GM12864 (cell line): ENCODE data around the gene SARS1.

Experiments
- DNase-seq: peaks from one replicate; pipeline ENCODE4 v3.0.0-alpha.2; 2011; ENCODE audit warnings: low read depth
- H3K4me3 ChIP-seq: 2 replicates; pipeline ENCODE4 v1.5.1; 2011; ENCODE audit warnings: mild to moderate bottlenecking, low read depth, low read length, control low read depth
- TF ChIP-seq, protein P1 (sequence below): IDR thresholded peaks from 2 replicates; pipeline ENCODE4 v1.5.1; 2011; ENCODE audit warnings: low read depth, mild to moderate bottlenecking, moderate library complexity, low read length, control low read depth, inconsistent platforms; ENCODE audit errors: missing control alignments

SARS1 gene

DNA sequence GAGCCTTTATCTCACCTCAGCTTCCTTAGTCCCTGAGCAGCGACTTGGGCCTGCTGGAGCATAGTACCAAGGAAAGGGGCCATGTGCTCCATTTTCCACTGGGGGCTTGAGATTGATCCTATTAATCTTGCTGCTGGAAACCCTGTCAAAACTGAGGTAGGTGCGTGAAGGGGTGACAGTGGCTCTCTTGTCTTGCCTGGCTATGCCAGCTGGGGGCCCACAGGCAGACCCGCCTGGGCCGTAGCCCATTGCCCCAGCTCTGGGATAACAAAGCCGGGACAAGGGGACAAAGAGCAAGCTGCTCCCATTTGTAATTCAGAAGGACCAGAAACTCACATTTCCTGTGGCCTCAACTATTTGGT, 25.3 kb downstream of the SARS1 start:
- no peak overlapping the region for H3K4me3 ChIP-seq
- no peak for DNase-seq
- TF ChIP-seq, protein P1, sequence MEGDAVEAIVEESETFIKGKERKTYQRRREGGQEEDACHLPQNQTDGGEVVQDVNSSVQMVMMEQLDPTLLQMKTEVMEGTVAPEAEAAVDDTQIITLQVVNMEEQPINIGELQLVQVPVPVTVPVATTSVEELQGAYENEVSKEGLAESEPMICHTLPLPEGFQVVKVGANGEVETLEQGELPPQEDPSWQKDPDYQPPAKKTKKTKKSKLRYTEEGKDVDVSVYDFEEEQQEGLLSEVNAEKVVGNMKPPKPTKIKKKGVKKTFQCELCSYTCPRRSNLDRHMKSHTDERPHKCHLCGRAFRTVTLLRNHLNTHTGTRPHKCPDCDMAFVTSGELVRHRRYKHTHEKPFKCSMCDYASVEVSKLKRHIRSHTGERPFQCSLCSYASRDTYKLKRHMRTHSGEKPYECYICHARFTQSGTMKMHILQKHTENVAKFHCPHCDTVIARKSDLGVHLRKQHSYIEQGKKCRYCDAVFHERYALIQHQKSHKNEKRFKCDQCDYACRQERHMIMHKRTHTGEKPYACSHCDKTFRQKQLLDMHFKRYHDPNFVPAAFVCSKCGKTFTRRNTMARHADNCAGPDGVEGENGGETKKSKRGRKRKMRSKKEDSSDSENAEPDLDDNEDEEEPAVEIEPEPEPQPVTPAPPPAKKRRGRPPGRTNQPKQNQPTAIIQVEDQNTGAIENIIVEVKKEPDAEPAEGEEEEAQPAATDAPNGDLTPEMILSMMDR = no peak

DNA sequence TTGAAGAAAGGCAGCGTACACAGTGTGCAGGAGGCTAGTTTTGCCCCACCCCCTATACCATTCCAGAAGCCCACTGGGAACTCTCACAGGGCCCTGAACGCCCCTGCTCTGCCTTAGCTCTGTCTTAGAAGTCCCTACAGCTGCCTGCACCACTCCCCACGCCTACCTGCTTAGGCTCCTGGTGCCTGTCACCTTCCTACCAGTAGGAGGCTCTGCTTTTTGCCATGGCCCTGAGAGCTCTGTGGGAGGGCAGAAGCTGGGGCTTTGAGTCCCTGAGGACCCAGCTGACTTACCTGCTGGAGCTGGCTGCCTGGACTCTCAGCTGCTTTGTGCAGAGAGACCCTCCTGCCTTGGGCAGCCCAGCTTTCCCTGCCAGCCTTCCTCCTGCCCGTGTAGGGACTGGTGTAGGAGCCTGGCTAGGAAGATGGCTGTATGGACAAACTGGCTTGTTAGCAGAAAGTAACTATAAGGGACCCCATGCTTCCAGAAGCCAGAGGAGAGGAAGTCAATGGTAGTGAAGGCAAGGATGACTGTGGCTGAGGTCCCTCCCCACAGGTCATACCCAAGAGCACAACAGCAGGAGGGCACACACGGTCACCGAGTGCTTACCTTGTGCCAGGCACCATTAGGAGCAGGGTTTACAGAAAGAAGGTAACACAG, 25.8 kb downstream of the SARS1 start:
- TF ChIP-seq, protein P1 = peak; percentile 71
- no peak overlapping the region for H3K4me3 ChIP-seq
- DNase-seq = no peak

DNA sequence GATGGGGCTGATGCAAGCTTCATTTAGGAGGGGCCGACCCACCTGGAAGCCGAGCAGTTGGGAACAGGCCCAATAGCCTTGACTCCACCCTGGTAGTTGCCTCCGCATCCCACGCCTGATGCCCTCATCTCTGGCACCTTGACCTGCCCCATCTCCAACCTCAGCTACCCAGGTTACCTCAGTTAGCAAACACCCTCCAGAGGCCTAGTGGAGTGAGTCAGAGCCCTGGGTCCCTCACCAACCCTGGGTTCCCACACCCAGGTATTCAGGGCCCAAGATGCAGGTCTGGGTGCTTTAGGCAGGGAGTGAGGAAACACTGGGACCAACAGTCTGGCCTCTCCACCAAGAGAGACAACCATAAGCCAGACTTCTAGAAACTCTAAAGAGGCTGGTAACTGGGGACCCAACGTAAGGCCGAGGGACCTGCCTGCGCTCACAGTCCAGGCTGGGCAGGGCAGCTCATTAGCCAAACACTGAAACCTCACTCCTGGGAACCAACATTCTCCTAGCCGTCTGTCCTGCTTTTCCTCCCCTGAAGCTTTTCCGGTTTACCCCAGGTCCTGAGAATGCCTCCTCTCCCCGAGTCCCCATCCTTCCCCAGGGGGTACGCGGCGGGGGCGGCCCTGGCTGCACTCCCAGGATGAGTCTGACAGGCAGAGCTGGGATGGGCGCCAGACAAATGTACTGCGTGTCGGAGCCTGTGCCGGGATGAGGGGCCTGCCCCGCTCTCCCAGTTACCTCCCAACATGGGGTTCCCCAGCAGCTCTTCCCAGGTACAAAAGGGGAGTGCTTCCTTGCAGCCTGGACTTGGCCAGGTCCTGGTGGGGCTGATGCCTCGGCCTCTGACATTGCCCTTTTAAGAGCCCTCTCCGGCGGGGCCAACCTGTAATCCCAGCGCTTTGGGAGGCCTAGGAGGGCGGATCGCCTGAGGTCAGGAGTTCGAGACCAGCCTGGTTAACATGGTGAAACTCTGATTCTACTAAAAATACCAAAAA, 26.7 kb downstream of the SARS1 start:
- TF ChIP-seq, protein P1 = no peak
- no peak for DNase-seq
- no peak overlapping the region for H3K4me3 ChIP-seq

DNA sequence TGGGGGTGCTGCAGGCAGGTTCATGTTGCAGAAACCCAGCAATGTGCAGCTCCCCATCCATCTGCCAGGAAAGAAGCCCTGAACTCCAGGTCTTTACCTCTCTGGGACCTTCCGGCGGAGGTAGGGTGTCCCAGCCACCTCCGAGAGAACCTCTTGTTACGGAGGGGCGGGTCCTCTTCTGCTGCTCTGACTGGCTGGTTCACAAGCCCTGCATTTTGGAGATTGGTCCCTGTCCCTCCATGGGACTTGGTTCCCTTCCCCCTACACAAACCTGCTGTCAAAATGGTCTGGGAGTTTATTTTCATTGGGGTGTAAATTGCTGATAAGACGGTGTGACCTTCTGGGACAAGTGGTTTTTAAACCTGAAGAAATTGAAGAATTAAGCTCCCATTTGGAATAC, 27.6 kb downstream of the SARS1 start:
- H3K4me3 ChIP-seq = no peak overlapping the region
- TF ChIP-seq, protein P1 = no peak
- no peak for DNase-seq

DNA sequence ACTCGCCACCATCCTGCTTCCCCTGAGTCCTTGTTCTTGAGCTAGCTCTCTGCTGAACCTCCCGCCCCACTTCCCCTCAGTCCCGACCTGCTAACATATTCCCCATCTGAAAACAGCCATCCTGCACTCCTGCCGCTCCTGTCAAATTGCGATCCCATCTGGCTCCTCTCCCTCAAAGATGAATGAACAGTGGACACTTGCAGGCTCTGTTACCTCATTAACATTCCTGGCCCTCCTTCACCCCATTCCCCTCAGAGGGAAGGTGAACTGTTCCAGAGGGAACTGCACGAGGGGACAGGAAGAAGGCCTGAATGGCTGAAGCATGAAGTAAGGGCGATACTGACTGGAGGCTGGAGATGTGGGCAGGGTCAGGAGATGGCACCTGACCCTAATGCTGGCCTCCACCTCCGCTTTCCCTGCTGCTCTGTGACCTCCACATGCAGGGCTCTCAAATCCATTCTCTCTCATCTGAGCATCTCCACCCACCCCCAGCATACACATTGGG, 28.2 kb downstream of the SARS1 start:
- no peak for DNase-seq

DNA sequence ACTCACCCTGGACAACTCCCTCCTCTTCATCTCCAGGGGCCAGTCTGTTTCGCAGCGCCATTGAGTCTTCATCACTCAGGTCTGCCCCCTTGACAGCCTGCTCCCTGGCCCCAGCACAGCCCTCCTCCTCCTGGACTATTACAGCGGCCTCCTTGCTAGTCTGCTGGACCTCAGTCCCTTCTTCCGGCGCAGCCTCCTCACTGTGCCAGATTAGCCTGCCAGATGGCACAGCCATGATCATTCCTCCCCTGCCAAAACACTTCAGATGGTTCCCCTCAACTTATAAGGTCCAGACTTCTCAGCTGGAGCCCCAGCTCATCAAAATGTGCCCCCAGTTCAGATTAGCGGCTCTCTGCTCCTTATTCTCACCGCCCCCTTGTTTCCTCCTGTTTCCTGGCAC, 28.7 kb downstream of the SARS1 start:
- H3K4me3 ChIP-seq = no peak overlapping the region
- TF ChIP-seq, protein P1 = no peak
- DNase-seq = no peak

More for the DNA sequence above, 28.2 kb downstream of the SARS1 start:
- TF ChIP-seq, protein P1 = no peak
- H3K4me3 ChIP-seq = no peak overlapping the region
